HG03097 (cell line): Measurements from ENCODE around the gene THAP4.
A peak's percentile ranks its signal among the peaks of the same experiment; 100 is the strongest.

ENCODE experiments used
- ATAC-seq: cut with Tn5 transposase; IDR thresholded peaks from one replicate; pipeline ENCODE4 v1.9.1; 2021; ENCODE audit not compliant: unreplicated experiment, low FRiP score

The THAP4 gene

GRCh38 chr2:241615522-241616052 lies 21.4 kb downstream of the THAP4 start:
- no peak for ATAC-seq

DNA sequence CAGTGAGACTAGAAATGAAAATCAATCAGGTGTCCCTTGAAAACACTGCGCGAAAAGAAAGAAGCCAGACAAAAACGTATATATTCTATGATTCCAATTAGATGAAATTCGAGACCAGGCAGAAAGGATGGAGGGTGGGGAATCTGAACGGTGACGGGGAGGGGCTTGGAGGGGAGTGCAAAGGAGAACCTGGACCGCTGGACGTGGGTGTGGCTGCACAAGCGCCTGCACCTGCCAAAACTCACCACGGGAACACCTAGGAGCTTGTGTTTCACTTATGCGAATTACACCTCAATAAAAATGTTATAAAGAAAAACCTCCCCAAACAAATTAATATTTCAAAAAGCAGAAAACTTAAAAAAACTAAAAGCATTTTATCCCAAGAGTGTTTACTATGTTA lies 21.9 kb downstream of the THAP4 start:
- no peak for ATAC-seq

DNA sequence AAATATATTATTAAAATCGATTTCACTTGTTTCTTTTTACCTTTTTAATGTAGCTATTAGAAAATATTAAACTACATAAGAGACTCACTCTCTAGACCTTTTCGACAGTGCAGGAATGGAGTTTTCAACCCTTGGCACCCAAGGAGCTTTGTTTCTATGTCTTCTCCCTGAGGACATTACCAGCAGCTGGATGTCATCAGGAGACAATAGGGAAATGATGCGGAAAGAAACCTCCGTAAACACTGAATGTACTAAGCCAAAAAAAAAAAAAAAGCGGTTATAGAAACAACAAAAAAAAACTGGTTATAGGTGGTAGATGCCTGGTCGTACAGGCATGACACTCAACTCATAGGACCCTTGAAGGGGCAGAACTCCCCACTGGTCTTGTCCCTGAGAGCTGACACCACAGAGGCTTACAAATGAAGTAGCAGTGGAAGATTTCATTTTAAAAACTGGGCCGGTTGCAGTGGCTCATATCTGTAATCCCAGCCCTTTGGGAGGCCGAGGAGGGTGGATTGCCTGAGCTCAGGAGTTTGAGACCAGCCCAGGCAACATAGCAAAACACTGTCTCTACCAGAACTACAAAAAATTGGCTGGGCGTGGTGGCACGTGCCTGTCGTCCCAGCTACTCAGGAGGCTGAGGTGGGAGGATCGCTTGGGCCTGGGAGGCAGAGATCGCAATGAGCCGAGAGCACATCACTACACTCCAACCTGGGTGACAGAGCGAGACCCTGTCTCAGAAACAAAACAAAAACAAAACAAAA lies 23.8 kb downstream of the THAP4 start:
- ATAC-seq = no peak

GRCh38 chr2:241612156-241613016 lies 24.6 kb downstream of the THAP4 start:
- no peak for ATAC-seq

- ATAC-seq = no peak
These were observed 25.9 kb downstream of the THAP4 start for GRCh38 chr2:241611062-241611461.

DNA sequence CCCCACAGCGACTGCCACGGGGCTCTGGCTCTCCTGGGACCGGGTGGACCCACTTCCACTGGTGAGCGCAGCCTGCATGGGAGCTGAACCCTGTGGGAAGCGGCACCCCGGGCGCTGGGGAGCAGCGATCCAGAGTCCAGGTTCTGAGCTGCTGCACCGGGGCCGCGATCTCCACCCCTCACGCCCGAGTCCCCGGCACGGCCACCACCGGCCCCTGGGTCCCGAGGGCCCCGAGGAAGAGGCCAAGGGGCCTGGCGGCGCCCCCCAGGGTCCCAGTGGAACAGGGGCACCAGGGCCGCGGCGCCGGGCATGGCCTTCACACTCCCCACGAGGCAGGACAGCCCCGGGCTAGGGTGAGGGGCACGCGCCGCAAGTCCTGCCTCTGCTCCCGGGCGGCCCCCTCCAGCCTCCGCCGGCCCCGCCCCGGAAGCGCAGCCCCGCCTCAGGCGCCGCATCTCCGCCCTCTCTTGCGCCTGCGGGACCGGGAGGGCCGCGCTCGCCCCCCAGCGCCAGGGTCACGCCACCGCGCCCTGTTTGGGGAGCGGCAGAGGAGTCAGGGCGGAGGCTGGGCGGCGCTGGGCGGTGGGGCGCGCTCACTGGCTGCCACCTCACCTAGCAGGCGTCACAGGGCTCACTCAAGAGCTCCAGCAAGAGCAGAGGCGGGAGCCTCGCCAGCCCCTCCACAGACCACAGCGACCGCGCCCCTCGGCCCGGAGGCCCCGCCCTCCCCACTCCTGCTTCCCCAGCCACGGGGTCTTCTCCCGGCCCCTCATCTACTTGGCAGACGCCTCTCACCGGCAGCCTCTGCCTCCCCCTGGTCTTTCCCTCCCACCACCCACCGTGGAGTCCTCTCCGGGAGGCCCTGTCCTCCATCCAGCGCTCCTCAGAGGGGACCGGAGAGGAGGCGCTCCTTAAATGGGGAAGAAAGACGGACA lies 26.8 kb downstream of the THAP4 start:
- peak; percentile 89 for ATAC-seq

DNA sequence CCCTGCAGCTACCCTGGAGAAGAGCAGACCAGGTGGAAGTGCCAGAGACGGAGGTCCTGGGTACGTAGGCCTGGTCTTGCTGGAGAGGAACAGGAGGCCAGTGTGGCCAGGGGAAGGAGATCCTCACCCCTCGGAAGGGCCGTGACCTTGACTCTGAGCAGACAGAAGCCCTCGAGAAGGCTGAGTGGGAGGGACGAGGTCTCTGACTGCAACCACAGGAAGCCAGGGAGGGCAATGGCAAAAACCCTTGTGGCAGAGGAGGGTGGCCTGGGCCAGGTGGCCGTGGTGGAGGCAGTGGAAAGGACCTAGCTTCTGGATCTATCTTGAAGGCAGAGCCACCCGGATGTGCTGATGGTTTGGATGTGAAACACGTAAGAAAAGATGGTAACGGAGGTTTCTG lies 28.1 kb downstream of the THAP4 start:
- ATAC-seq = no peak

- ATAC-seq = no peak
These were observed 29.6 kb downstream of the THAP4 start for GRCh38 chr2:241607162-241607885.

DNA sequence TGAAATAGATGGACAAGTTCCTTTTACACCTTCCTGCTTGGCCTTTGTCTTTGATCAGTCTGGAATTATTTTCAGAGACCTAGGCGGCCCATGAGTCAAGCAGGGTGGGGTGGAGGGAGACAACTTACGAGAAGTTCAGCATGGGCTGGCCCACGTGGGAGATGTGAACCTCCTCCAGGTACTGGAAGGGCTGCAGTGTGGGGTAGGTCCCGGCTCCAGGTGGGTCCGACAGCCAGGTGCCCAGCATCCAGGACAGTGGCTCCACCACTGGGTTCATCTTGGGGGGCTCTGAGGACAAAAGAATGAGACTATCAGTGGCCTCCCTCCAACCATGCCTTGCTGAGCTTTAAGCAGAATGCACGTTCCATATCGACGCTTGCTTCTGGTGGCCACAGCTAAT lies 30.8 kb downstream of the THAP4 start:
- ATAC-seq = no peak

- ATAC-seq = no peak
These were observed 33.3 kb downstream of the THAP4 start for GRCh38 chr2:241603686-241604085.

DNA sequence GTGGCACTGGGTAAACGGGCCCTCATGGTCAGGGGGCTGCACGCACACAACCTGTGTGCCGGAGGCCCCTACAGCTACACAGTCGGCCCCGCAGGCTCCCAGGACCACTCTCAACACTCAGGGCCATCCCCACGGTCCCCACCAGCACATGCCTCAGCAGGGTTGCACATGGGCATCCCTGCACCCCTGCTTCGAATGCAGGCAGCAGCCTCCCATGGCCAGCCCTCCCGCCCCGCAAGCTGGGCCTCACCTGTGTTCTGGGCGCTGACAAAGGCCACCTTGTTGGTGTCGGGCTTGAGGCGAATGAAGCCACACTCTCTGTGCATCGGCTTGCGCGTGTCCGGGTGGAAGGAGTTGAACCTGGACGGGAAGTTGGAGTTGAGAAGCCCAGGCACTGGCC lies 34.2 kb downstream of the THAP4 start:
- ATAC-seq = no peak

DNA sequence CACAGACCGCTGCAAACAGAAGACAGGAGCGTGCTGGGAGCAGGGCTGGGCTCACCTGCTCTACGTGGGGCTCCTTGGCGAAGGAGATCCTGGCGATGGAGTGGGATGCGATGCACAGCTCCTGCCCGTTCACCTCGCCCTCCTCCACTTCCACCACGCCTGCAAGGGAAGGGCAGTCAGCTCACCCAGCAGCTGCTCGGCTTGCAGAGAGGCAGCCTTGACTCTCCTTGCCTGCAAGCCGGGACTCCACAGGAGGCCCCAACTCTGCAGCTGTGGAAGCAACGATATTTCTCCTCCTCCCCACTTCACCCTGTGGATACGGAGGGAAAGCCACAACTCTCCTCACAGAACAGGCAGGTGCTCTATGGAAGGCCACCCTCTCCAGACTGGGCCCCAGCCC lies 35.1 kb downstream of the THAP4 start:
- no peak for ATAC-seq

DNA sequence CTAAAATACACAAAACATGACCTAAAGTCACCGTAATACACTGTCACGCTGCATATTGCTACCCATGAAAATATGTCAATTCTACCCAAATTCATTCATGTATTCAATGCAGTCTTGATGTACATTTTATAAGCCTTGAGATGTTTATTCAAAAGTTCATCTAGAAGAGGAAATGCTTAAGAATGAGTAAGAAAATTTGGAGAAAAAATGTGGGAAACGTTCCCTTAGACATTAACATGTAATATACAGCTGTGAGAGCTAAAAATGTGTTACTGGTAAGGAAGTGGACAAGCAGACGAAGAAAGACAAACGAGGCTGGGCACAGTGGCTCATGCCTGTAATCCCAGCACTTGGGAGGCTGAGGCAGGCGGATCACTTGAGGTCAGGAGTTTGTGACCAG lies 37.3 kb downstream of the THAP4 start:
- ATAC-seq = no peak

- no peak for ATAC-seq
These were observed 38.5 kb downstream of the THAP4 start for GRCh38 chr2:241598487-241598886.

GRCh38 chr2:241598061-241598460 lies 38.9 kb downstream of the THAP4 start:
- no peak for ATAC-seq

DNA sequence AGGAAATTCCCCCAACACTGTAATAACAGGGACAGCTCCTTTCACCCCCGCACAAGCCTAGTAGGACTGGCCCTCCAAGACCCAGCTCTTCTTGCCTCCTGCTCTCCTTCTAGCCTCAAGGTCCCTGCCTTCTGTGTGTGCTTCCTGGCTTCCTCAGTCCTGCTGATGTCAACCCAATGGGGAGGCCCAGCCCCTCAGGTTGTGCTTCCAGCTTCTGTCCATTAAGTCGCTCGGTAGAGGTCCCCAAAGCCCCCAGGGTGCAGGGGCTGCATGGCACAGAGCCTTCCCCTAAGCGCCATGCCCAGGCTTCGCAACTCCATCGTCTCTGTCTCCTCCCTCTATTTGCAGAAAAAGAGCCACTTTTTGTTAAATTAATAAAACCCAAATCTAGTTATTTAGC lies 39.4 kb downstream of the THAP4 start:
- ATAC-seq = no peak

DNA sequence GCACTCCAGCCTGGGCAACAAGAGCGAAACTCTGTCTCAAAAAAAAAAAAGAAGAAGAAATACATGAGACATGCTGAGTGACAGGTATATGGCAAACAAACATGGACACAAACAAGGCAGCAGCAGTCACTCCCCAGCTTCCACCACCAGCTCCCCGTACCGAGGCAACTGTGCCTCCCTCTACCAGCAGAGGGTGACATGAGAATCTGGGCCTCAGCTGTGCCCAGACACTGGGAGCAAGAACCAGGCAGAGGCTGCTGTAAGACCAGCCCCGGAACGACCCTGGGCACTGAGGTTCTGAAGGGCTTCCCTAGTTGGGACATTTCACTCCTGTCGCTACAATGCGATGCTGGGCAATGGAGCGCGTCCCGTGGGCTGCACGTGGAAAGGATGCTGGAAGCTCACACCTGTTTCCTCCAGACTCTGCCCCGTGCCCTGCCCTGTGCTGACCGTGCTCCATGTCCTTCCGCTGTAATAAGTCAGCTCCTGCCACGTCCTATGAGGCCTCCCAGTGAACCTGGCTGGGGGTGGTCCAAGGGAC lies 41.3 kb downstream of the THAP4 start:
- ATAC-seq = no peak

- no peak for ATAC-seq
These were observed 43.7 kb downstream of the THAP4 start for GRCh38 chr2:241593271-241593670.

- no peak for ATAC-seq
These were observed 44.7 kb downstream of the THAP4 start for GRCh38 chr2:241592126-241592845.
